GM12874 (cell line): ENCODE measurements around the gene UQCC2.

Source experiments
- TF ChIP-seq, protein P1 (sequence below): IDR thresholded peaks from 2 replicates; pipeline ENCODE4 v1.5.1; 2011; ENCODE audit warnings: low read depth, mild to moderate bottlenecking, control low read depth, low read length, moderate library complexity; ENCODE audit not compliant: insufficient read depth

The UQCC2 gene

DNA sequence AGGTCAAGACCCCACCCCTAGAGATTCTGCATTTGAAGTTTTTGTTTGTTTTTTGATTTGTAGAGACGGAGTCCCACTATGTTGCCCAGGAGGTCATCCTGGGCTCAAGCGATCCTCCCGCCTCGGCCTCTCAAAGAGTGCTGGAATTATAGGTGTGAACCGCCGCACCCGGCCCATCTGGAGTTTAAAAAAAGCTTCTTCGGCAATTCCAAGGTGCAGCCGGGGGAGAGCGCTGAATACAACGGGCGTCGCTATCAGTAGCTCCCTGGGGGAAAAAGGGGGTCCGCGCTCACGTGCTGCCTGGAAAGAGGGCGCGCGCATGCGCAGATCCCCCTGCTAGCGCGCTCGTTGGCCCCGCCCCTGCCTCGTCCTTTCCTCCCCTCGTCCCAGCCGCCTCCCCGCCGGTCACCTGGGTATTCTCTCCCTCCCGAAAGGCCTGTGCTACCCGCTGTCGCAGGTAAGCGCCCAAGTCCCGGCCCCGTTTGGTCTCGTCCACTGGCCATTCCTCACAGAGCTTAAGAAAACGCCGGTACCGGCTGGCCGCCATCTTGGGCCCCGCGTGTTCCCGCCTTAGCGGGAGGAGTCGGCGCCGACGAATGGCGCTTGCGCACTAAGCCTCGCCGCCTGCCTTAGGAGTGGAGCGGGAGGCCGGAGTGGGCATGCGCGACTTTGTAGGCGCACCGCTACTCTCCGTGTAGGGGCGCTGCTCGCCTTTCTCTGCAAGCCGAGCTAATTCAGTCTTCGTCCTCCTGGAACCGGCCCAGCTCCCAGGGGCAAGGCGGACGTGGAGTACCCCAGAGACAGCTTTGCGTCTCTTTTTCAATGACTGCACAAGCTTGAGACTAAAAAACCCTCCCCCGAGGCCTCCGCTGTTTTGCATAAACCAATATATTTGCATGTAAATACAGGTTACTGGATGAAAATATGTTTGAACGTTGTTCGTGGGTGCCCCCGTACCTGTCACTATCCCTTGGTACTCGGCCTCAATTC is at the start of gene UQCC2:
UQCC2 (minus strand) TSS at position 561 of the 990 bp plus-strand sequence; CDS start at position 547, 14 bp downstream.
- TF ChIP-seq, protein P1, sequence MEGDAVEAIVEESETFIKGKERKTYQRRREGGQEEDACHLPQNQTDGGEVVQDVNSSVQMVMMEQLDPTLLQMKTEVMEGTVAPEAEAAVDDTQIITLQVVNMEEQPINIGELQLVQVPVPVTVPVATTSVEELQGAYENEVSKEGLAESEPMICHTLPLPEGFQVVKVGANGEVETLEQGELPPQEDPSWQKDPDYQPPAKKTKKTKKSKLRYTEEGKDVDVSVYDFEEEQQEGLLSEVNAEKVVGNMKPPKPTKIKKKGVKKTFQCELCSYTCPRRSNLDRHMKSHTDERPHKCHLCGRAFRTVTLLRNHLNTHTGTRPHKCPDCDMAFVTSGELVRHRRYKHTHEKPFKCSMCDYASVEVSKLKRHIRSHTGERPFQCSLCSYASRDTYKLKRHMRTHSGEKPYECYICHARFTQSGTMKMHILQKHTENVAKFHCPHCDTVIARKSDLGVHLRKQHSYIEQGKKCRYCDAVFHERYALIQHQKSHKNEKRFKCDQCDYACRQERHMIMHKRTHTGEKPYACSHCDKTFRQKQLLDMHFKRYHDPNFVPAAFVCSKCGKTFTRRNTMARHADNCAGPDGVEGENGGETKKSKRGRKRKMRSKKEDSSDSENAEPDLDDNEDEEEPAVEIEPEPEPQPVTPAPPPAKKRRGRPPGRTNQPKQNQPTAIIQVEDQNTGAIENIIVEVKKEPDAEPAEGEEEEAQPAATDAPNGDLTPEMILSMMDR, result peak; percentile 63

DNA sequence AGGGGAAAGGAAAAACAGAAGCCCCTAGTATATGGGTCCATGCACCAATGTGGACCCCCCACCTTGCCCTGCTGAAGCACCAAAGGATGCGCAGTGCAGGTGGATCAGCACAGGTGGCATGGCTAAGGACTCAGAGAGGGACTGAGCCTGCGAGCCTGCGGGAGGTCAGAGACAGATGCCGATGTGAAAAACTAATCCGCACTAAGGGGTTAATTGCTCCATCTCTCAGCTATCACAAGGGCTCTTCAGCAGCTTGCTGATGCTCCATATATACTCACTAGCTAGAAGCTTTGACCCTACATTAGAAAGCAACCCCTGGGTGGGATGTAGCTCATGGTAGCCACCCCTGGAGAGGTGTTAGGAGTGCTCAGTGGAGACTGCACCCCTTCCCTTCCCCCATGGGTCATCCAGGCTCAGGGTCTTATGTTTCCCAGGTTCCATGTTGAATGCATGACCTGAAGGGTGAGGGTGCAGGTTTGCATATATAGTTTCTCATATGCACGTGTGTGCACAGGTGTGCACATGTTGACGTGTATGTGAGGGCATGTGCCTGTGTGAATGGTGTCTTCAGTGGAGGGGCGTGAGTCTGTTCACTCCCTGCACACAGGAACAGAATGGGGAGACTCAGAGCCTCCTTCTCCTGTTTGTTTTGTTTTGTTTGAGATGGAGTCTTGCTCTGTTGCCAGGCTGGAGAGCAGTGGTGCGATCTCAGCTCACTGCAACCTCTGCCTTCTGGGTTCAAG is 48.6 kb upstream of the UQCC2 start:
- TF ChIP-seq, protein P1, result no peak

DNA sequence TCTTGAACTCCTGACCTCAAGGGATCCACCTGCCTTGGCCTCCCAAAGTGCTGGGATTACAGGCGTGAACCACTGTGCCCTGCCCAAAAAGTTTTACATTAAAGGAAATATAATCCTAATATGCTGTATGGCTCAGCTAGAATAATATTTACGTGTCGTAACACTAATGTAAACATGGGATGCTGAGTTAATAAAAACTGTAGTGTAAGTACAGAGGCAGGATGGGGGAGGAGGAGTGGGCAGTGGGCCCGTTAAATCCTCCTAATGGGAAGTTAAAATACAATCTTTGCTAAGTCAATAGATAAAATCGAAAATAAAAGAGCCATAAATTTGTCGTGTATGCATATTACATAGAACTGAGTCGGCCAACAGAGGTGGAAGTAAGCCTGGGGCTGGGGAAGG is 47.3 kb upstream of the UQCC2 start:
- TF ChIP-seq, protein P1, result no peak

DNA sequence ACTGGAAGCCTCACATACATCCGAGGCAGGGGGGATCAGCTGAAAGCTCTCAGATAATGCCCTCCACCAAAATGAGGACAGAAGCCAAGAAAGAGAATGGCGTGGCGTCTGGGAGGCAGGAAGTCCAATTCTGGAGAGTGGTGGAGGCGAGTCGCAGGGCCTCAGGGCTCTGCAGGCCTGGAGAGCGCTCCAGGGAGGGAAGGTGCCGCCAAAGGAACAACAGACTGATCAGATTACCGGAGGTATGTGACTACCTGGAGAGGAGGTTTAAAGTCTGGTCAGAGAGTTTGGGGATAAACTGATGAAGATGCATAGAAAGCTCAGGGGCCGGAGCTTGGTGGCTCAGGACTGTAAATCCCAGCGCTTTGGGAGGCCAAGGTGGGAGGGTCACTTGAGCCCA is 46.4 kb upstream of the UQCC2 start:
- TF ChIP-seq, protein P1, result no peak

DNA sequence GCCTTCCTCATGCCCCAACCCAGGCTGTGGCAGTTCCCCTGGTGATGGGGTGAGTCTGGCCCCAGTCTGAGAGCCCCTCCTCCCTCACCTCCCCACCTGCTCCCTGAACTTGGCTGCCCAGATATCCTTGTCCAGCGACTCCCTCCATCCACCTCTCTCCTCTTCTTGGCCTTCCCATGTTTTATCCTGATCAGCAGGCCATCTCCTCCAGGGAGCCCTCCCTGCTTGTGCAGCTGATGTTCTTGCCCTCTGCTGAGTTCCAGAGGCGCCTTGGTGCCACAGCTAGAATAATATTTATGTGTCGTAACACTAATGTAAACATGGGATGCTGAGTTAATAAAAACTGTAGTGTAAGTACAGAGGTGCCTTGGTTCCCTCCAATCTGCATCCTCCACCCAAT is 45.6 kb upstream of the UQCC2 start:
- TF ChIP-seq, protein P1, result no peak

DNA sequence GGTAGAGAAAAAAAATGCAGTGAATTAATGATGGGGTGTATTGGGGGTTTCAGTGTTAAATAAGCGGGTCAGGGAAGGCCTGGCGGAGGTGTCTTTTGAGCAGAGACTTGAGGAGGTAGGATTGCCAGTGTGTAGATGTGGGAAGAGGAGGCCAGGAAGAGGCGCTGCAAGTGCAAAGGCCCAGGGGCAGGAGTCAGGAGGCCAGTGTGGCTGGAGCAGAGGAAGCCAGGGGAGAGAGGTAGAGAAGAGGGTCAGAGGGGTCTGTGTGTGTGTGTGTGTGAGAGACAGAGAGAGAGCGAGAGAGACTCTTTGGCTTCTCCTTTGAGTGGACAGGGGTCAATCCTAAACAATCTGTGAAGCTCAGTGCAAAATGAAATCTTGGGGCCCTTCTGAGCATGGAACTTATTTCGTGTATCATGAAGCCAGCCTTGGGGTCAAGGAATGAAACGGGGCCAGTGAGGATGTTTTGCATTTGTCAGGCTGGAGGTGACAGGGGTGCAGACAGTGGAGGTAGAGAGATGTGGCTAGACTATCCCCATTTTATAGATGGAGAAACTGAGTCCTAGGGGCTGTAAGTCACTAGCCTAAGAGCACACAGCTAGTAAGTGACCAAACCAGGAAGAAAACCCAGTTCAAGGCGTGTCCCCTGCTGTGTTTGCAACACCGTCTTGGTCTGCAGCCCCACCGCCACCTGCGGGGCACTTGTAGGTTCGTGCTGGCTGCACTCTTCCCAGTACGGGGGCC is 44.9 kb upstream of the UQCC2 start:
- TF ChIP-seq, protein P1, result no peak
